ENCODE data around the gene RIN3.
A peak's percentile ranks its signal among the peaks of the same experiment; 100 is the strongest.
"Not testable (repeated sequence)": the region's sequence is repeated elsewhere in the genome, so short reads cannot be mapped to it uniquely, and the experiment has no call there.

The RIN3 gene

GRCh38 chr14:92676403-92677086 is 163.0 kb downstream of the RIN3 start:
- TF ChIP-seq CTCF (IDR thresholded peaks at IDR 0.05; ENCODE audit: low read depth, low read length) = no peak
- no peak for DNase-seq (ENCODE audit: extremely low read depth, low read depth)

GRCh38 chr14:92677087-92677668 is 163.6 kb downstream of the RIN3 start:
- no peak for DNase-seq (ENCODE audit: extremely low read depth, low read depth)
- TF ChIP-seq CTCF (IDR thresholded peaks at IDR 0.05; ENCODE audit: low read depth, low read length) = no peak

- TF ChIP-seq CTCF (IDR thresholded peaks at IDR 0.05; ENCODE audit: low read depth, low read length) = no peak
- no peak for DNase-seq (ENCODE audit: extremely low read depth, low read depth)
These were observed 164.4 kb downstream of the RIN3 start for GRCh38 chr14:92677955-92678354.

- TF ChIP-seq CTCF (IDR thresholded peaks at IDR 0.05; ENCODE audit: low read depth, low read length) = no peak
- DNase-seq (ENCODE audit: extremely low read depth, low read depth) = no peak
These were observed 165.2 kb downstream of the RIN3 start for GRCh38 chr14:92678766-92679165.

- DNase-seq (ENCODE audit: extremely low read depth, low read depth) = no peak
These were observed 165.7 kb downstream of the RIN3 start for GRCh38 chr14:92679246-92679645.

GRCh38 chr14:92680330-92680729 is 166.7 kb downstream of the RIN3 start:
- not testable (repeated sequence) for DNase-seq (ENCODE audit: extremely low read depth, low read depth)

More at GRCh38 chr14:92679246-92679645, 165.7 kb downstream of the RIN3 start:
- no peak for TF ChIP-seq CTCF (IDR thresholded peaks at IDR 0.05; ENCODE audit: low read depth, low read length)

GRCh38 chr14:92680781-92681650 is 167.4 kb downstream of the RIN3 start:
- peak; percentile 49 for DNase-seq (ENCODE audit: extremely low read depth, low read depth)
- peak; percentile 98 for TF ChIP-seq CTCF (IDR thresholded peaks at IDR 0.05; ENCODE audit: low read depth, low read length)
